Neural crest cell (in vitro differentiated cells): ENCODE measurements around the gene MICA. TPM values are rescaled to one million over a fixed set of nuclear protein-coding genes. Genes with fewer than 3 reads are reported as not detected.
"Not testable (repeated sequence)": the region's sequence is repeated elsewhere in the genome, so short reads cannot be mapped to it uniquely, and the experiment has no call there.

Experiments used
- DNase-seq: peaks from one replicate; pipeline ENCODE4 v3.0.0; 2021; ENCODE audit warnings: low read depth, mixed read lengths, low spot score
- H3K27ac Mint-ChIP-seq: one replicate; pipeline ENCODE4 v1.8.0; 2021; ENCODE audit warnings: mild to moderate bottlenecking, mixed read lengths; ENCODE audit not compliant: unreplicated experiment
- H3K27me3 Mint-ChIP-seq: 2 replicates; pipeline ENCODE4 v1.8.0; 2021; ENCODE audit warnings: low read depth, mild to moderate bottlenecking, mixed read lengths
- H3K36me3 Mint-ChIP-seq: 2 replicates; pipeline ENCODE4 v1.8.0; 2021; ENCODE audit warnings: low read depth, mild to moderate bottlenecking, mixed read lengths
- H3K4me1 Mint-ChIP-seq: 2 replicates; pipeline ENCODE4 v1.8.0; 2021; ENCODE audit warnings: mixed read lengths
- H3K4me3 Mint-ChIP-seq: one replicate; pipeline ENCODE4 v1.8.0; 2021; ENCODE audit warnings: mild to moderate bottlenecking, mixed read lengths
- H3K9me3 Mint-ChIP-seq: 2 replicates; pipeline ENCODE4 v1.8.0; 2021; ENCODE audit warnings: mixed read lengths
- total RNA-seq: library from RNA; stranded (reverse); gene quantifications from 2 replicates; pipeline ENCODE4 v1.2.1, GENCODE V29; 2021
- TF ChIP-seq, protein P1 (sequence below): fragments of 200-600 bp; sonication (generic); conservative IDR thresholded peaks from 2 replicates; pipeline ENCODE4 v1.5.0; 2021; ENCODE audit warnings: antibody characterized with exemption, mild to moderate bottlenecking

MICA gene
- total RNA-seq, 1 donor from 2014 or later, result 21.1 TPM

DNA sequence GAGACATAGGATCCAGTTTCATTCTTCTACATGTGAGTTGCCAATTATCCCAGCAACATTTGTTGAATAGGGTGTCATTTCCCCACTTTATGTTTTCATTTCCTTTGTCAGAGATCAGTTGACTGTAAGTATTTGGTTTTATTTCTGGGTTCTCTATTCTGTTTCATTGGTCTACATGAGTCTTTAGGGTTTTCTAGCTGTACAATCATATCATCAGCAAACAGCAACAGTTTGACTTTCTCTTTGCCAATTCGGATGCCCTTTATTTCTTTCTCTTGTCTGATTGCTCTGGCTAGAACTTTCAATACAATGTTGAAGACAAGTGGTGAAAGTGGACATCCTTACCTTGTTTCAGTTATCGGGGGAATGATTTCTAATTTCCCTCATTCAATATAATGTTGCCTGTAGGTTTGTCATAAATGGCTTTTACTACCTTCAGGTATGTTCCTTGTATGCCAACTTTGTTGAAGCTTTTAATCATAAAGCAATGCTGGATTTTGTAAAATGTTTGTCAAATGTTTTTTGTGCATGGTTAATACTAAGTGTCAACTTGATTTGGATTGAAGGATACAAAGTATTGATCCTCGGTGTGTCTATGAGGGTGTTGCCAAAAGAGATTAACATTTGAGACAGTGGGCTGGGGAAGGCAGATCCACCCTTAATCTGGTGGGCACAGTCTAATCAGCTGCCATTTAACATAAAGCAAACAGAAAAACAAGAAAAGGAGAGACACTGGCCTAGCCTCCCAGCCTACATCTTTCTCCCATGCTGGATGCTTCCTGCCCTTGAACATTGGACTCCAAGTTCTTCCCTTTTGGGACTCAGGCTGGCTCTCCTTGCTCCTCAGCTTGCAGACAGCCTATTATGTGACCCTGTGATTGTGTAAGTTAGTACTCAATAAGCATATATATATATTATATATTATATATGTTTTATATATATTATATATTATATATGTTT, 23.3 kb downstream of the MICA start:
- Mint-ChIP-seq H3K4me1 (no peaks in the 10 kb centered on the region), H3K9me3 (peaks cover 10% of the 10 kb centered on the region), H3K27ac (no peak overlapping the region), H3K27me3 (peaks cover 42% of the 10 kb centered on the region), H3K36me3 (no peaks in the 10 kb centered on the region), H3K4me3 (no peak overlapping the region)
- TF ChIP-seq, protein P1, sequence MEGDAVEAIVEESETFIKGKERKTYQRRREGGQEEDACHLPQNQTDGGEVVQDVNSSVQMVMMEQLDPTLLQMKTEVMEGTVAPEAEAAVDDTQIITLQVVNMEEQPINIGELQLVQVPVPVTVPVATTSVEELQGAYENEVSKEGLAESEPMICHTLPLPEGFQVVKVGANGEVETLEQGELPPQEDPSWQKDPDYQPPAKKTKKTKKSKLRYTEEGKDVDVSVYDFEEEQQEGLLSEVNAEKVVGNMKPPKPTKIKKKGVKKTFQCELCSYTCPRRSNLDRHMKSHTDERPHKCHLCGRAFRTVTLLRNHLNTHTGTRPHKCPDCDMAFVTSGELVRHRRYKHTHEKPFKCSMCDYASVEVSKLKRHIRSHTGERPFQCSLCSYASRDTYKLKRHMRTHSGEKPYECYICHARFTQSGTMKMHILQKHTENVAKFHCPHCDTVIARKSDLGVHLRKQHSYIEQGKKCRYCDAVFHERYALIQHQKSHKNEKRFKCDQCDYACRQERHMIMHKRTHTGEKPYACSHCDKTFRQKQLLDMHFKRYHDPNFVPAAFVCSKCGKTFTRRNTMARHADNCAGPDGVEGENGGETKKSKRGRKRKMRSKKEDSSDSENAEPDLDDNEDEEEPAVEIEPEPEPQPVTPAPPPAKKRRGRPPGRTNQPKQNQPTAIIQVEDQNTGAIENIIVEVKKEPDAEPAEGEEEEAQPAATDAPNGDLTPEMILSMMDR, result no peak
- no peak for DNase-seq

DNA sequence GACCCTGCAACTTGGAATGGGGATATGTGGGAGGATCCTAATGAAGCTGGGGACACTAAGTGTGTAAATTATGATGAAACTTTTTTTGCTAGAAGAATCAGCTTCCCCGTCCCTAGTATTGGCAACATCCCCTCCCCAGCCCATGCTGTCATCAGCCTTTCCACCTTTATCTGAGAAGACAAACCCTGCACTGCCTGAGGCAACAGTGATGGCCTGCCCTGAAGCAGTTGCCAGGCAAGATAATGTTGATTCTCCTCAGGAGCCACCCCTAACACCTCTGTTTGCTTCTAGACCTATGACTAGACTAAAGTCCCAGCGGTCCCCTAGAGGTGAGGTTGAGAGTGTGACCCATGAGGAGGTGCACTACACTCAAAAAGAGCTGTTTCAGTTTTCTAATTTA, 27.1 kb downstream of the MICA start:
- DNase-seq, result no peak
- Mint-ChIP-seq H3K36me3 (no peaks in the 10 kb centered on the region), H3K4me3 (no peak overlapping the region), H3K4me1 (no peaks in the 10 kb centered on the region), H3K27ac (no peak overlapping the region), H3K27me3 (peaks cover 22% of the 10 kb centered on the region), H3K9me3 (peaks cover 13% of the 10 kb centered on the region)
- TF ChIP-seq, protein P1, result no peak

DNA sequence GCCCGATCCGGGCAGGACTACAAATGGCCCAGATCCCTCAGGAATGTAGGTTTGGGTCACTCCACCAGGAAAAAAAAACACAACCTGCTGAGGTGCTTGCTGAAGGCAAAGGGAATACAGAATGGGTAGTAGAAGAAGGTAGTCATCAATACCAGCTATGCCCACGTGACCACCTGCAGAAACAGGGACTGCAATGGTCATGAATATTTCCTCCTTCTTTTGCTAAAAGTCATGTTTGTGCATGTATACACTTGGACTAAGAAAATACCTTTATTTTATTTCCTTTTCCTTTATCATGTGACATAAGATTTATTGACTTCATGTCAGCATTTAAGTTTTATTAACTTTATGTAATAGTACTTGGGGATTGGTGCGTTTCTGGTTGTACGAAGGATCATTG, 31.7 kb downstream of the MICA start:
- H3K27me3 Mint-ChIP-seq, result peaks cover 31% of the 10 kb centered on the region
- not testable (repeated sequence) for H3K4me1 Mint-ChIP-seq, H3K27ac Mint-ChIP-seq, DNase-seq, H3K36me3 Mint-ChIP-seq, H3K4me3 Mint-ChIP-seq
- H3K9me3 Mint-ChIP-seq, result peaks cover 17% of the 10 kb centered on the region

DNA sequence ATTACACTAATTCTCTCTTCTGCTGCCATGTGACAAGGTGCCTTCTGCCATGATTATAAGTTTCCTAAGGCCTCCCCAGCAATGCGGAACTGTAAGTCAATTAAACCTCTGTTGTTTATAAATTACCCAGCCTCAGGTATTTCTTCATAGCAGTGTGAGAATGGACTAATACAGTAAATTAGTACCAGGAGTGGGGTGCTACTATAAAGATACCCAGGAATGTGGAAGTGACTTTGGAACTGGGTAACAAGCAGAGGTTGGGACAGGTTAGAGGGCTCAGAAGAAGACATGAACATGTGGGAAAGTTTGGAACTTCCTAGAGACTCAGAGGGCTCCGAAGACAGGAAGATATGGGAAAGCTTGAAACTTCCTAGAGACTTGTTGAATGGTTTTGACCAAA, 34.8 kb downstream of the MICA start:
- Mint-ChIP-seq H3K9me3 (peaks cover 10% of the 10 kb centered on the region), H3K27ac (no peak overlapping the region), H3K36me3 (peaks cover 2% of the 10 kb centered on the region), H3K4me1 (no peaks in the 10 kb centered on the region), H3K4me3 (no peak overlapping the region), H3K27me3 (peaks cover 46% of the 10 kb centered on the region)
- DNase-seq, result no peak
- TF ChIP-seq, protein P1, result no peak

DNA sequence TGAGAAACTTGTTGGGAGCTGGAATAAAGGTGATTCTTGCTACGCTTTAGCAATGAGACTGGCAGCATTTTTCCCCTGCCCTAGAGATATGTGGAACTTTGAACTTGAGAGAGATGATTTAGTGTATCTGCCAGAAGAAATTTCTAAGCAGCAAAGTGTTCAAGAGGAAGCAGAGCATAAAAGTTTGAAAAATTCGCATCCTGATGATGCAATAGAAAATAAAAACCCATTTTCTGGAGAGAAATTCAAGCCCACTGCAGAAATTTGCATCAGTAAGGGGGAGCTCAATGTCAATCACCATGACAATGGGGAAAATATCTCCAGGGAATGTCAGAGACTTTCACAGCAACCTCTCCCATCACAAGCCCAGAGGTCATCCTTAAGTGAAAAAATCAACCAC, 35.3 kb downstream of the MICA start:
- no peak for DNase-seq
- TF ChIP-seq, protein P1, result no peak
- Mint-ChIP-seq H3K4me3 (no peak overlapping the region), H3K36me3 (peaks cover 2% of the 10 kb centered on the region), H3K4me1 (no peaks in the 10 kb centered on the region), H3K27me3 (peaks cover 51% of the 10 kb centered on the region), H3K9me3 (peaks cover 7% of the 10 kb centered on the region), H3K27ac (no peak overlapping the region)
